Psoas muscle (tissue), 8 donors: ENCODE data around the gene SCAPER. TPM values are rescaled to one million over a fixed set of nuclear protein-coding genes. Genes with fewer than 3 reads are reported as not detected.
"Not testable (repeated sequence)": the region's sequence is repeated elsewhere in the genome, so short reads cannot be mapped to it uniquely, and the experiment has no call there.

Source experiments
- ATAC-seq, 4 donors: fragments of 200-7000 bp; cut with Tn5 transposase; one replicate each; pipeline ENCODE4 v1.9.1; 2020; ENCODE audit warnings: moderate library complexity in 3 of 4, mild to moderate bottlenecking in 2 of 4
- DNase-seq, 2 donors: peaks; one replicate each; pipeline ENCODE4 v3.0.0-alpha.2; 2020
- H3K27ac ChIP-seq: fragments of 200-600 bp; one replicate; pipeline ENCODE4 v1.8.0; 2022
- H3K27me3 ChIP-seq, 3 donors: fragments of 200-600 bp in 1 of 3; one replicate each; pipeline versions ENCODE4 v1.6.1 to v1.8.0; 2013 to 2022; ENCODE audit warnings: low read length in 2 of 3, mild to moderate bottlenecking in 2 of 3, moderate library complexity in 1 of 3; ENCODE audit not compliant: insufficient read depth in 3 of 3
- H3K36me3 ChIP-seq, 2 donors: fragments of 200-600 bp in 1 of 2; one replicate each; pipeline versions ENCODE4 v1.6.1 to v1.8.0; 2013 to 2022; ENCODE audit warnings: low read depth in 1 of 2, mild to moderate bottlenecking in 1 of 2, moderate library complexity in 1 of 2; ENCODE audit not compliant: insufficient read depth in 1 of 2
- H3K4me1 ChIP-seq: fragments of 200-600 bp; one replicate; pipeline ENCODE4 v1.8.0; 2022
- H3K4me3 ChIP-seq: fragments of 200-600 bp; one replicate; pipeline ENCODE4 v1.8.0; 2022; ENCODE audit warnings: mild to moderate bottlenecking
- H3K9me3 ChIP-seq: fragments of 200-600 bp; one replicate; pipeline ENCODE4 v1.8.0; 2022
- WGBS, 3 donors: extraction: QIAGEN DNeasy Blood & Tissue Kit; methylation state at CpG; one replicate each; pipeline versions ENCODE4 v1.1.6 to v1.1.7; 2013; 5-methylcytosine and 5-hydroxymethylcytosine counted together
- intact Hi-C, 2 donors: fragments of 100-400 bp; cut with DNase I; formaldehyde crosslinking; loops; one replicate each; pipeline versions ENCODE4 v1.11.0 to v1.14.2; 2022
- polyA plus RNA-seq, 3 donors: library from polyadenylated mRNA; stranded (reverse); fragments of 200-250 nt; gene quantifications; one replicate each; pipeline ENCODE4 v1.2.3, GENCODE V29; 2013
- total RNA-seq, 4 donors: library from RNA; stranded (reverse); fragmentation: NEBNext Ultra II Directional in 2 of 4; extraction: Animal tissue kit (Norgen Biotek cat#: 25700) in 2 of 4; gene quantifications; one replicate each; pipeline versions ENCODE4 v1.2.1 to v1.2.4, GENCODE V29; 2021 to 2023
- TF ChIP-seq, protein P1 (sequence below): fragments of 200-600 bp; IDR thresholded peaks from one replicate; pipeline ENCODE4 v1.8.0; 2022; ENCODE audit warnings: antibody characterized with exemption
- donor health status: healthy with polysubstance abuse.
- donor health status: DM: no; HTN: no; CAD: no; lungs with moderate emphysema.
- donor health status: Bipolar disorder and iron deficiency.
- donor health status: healthy.
- donor health status: DM: yes; HTN: yes; CAD: no.
- donor health status: DM: no; HTN: no; CAD: no.
- donor health status: DM: no; HTN: no; CAD: no.
- donor health status: DM: yes; HTN: yes; CAD: no.

The SCAPER gene
- total and polyA plus RNA-seq, 7 donors: 4.1 to 28.7 (median 20.0) TPM

GRCh38 chr15:76529911-76530310 is 375.2 kb downstream of the SCAPER start:
- H3K27me3 ChIP-seq: no peaks in the 10 kb centered on the region
- no peak overlapping the region for H3K27ac ChIP-seq
- no peak for ATAC-seq
- H3K9me3 ChIP-seq: no peaks in the 10 kb centered on the region
- no peak overlapping the region for H3K4me3 ChIP-seq
- no peak for DNase-seq
- intact Hi-C loops: no loop called here
- 95 to 97% (median 96%) methylated on average over 3 of the region's 3 CpGs for whole genome bisulfite sequencing, 3 donors
- H3K4me1 ChIP-seq: no peaks in the 10 kb centered on the region
- no peaks in the 10 kb centered on the region for H3K36me3 ChIP-seq
- TF ChIP-seq, protein P1, sequence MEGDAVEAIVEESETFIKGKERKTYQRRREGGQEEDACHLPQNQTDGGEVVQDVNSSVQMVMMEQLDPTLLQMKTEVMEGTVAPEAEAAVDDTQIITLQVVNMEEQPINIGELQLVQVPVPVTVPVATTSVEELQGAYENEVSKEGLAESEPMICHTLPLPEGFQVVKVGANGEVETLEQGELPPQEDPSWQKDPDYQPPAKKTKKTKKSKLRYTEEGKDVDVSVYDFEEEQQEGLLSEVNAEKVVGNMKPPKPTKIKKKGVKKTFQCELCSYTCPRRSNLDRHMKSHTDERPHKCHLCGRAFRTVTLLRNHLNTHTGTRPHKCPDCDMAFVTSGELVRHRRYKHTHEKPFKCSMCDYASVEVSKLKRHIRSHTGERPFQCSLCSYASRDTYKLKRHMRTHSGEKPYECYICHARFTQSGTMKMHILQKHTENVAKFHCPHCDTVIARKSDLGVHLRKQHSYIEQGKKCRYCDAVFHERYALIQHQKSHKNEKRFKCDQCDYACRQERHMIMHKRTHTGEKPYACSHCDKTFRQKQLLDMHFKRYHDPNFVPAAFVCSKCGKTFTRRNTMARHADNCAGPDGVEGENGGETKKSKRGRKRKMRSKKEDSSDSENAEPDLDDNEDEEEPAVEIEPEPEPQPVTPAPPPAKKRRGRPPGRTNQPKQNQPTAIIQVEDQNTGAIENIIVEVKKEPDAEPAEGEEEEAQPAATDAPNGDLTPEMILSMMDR: no peak

GRCh38 chr15:76526111-76526510 is 379.0 kb downstream of the SCAPER start:
- Histone ChIP-seq H3K27me3 (no peaks in the 10 kb centered on the region), H3K4me1 (no peaks in the 10 kb centered on the region), H3K27ac (no peak overlapping the region), H3K4me3 (no peak overlapping the region), H3K9me3 (no peaks in the 10 kb centered on the region), H3K36me3 (no peaks in the 10 kb centered on the region)
- DNase-seq (no peak), ATAC-seq (no peak)
- 96 to 100% (median 99%) methylated on average over 1 of the region's 1 CpG for WGBS, 3 donors
- TF ChIP-seq, protein P1: no peak
- intact Hi-C loops: no loop called here

GRCh38 chr15:76517910-76518309 is 387.2 kb downstream of the SCAPER start:
- Histone ChIP-seq H3K9me3 (no peaks in the 10 kb centered on the region), H3K36me3 (no peaks in the 10 kb centered on the region), H3K4me3 (no peak overlapping the region), H3K4me1 (no peaks in the 10 kb centered on the region), H3K27me3 (no peaks in the 10 kb centered on the region), H3K27ac (no peak overlapping the region)
- no peak for ATAC-seq
- TF ChIP-seq, protein P1: no peak
- intact Hi-C loops: no loop called here
- DNase-seq: no peak

- WGBS, 3 donors: 78 to 88% (median 78%) methylated on average over 1 of the region's 1 CpG
- DNase-seq (no peak), ATAC-seq (no peak)
- H3K4me1 ChIP-seq: no peaks in the 10 kb centered on the region
- no peaks in the 10 kb centered on the region for H3K27me3 ChIP-seq
- intact Hi-C loops: no loop called here
- H3K36me3 ChIP-seq: no peaks in the 10 kb centered on the region
- TF ChIP-seq, protein P1: no peak
- no peaks in the 10 kb centered on the region for H3K9me3 ChIP-seq
- H3K27ac ChIP-seq: no peak overlapping the region
- H3K4me3 ChIP-seq: no peak overlapping the region
Observed at GRCh38 chr15:76514282-76514681, 390.9 kb downstream of the SCAPER start.

DNA sequence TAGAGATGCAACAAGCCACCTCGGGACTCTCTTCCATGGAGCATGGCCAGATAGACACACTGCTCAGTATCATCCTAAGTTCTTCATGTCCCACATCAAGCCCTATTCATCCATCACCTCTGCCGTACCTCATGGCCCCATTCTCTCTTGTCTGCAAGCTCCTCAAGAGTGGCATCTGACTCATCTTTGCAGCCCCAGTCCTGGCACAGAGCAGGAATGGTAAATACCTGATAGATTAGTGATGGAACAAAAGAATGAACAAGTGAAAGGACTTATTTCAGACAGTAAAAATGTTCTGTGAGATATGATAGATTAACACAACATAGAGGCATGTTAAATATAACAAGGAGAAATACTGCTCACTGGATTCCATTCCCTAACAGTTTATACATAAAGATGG is 392.2 kb downstream of the SCAPER start:
- Histone ChIP-seq H3K4me1 (no peaks in the 10 kb centered on the region), H3K27me3 (no peaks in the 10 kb centered on the region), H3K9me3 (no peaks in the 10 kb centered on the region), H3K27ac (no peak overlapping the region), H3K36me3 (no peaks in the 10 kb centered on the region), H3K4me3 (no peak overlapping the region)
- 65 to 72% (median 71%) methylated on average over 2 of the region's 2 CpGs for WGBS, 3 donors
- DNase-seq: no peak
- no peak for ATAC-seq
- TF ChIP-seq, protein P1: no peak
- intact Hi-C loops: no loop called here

DNA sequence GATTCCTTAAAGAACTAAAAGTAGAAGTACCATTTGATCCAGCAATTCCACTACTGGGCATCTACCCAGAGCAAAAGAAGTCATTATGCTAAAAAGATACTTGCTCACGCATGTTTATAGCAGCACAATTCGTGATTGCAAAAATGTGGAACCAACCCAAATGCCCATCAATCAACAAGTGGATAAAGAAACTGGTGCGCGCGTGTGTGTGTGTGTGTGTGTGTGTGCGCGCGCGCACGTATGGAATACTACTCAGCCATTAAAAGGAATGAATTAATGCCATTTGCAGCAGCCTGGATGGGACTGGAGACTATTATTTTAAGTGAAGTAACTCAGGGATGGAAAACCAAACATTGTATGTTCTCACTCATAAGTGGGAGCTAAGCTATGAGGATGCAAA is 394.5 kb downstream of the SCAPER start:
- H3K4me3 ChIP-seq, DNase-seq, intact Hi-C loops, H3K27ac ChIP-seq, ATAC-seq, H3K27me3 ChIP-seq, H3K36me3 ChIP-seq, H3K9me3 ChIP-seq, H3K4me1 ChIP-seq: not testable (repeated sequence)
- WGBS, 3 donors: 94 to 97% (median 95%) methylated on average over 10 of the region's 10 CpGs
